ENCODE measurements around the gene KLK12.

KLK12 gene, protein sequence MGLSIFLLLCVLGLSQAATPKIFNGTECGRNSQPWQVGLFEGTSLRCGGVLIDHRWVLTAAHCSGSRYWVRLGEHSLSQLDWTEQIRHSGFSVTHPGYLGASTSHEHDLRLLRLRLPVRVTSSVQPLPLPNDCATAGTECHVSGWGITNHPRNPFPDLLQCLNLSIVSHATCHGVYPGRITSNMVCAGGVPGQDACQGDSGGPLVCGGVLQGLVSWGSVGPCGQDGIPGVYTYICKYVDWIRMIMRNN

DNA sequence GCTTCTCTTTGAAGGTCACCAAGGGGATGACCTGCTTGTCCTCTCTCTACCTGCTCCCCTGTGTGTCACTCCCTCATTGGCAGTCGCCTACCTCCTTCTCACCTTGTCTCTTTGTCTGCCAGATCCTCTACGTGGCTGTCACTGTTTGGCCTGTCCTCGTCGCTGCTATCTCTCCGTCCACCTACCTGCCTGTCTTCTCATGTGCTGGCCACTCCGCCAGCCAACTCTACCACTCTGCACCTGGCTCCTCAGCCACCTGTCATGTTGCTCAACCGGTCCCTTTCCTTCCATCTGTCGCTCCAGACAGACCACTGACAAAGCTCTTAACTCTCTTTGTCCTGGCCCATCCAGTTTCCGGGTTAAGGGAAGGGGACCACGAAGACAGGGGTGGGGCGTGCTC lies at the start of gene KLK12:
Gene KLK12 (minus strand): TSS at position 299 of the 400 bp plus-strand sequence. CDS start 381 bp downstream, outside the sequence.
- no peak for DNase-seq (ENCODE audit: low read depth)

DNA sequence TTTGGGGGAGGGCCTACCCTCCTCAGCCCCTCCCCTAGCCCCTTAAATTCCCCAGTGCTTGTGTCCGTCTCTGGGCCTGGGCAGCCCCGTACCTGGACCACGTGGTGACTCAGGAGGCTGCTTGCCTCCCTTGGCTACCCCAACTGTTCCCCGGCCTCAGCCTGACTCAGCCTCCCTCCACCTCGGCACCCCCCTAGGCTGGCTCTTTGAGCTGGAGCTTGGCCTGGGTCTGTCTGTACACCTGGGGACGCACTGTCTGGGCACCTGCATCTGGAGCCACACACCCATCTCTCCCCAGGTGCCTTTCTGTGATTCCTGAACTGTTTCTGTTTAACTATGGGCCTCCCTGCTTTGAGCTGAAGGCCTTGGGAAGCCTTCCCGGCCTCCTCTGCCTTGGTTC lies 49.7 kb upstream of the KLK12 start:
- DNase-seq (ENCODE audit: low read depth), result no peak

DNA sequence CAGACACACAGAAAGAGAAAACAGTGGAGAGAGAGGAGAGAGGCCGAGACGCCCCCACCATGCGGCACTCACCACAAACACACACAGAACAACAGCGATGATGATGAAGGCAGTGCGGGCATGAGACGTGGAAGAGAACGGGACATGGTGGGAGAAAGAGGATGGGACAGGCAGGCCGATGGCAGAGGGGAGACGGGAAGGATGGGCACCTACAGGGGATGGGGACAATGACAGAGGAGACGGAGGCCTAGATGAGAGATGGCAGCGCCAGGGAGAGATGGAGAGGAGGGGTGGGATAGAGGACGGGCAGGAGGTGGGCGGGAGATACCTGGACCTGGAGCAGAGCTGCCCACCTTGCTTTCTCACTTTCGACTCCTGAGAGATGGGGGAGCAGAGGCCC lies 49.0 kb upstream of the KLK12 start:
- no peak for DNase-seq (ENCODE audit: low read depth)

DNA sequence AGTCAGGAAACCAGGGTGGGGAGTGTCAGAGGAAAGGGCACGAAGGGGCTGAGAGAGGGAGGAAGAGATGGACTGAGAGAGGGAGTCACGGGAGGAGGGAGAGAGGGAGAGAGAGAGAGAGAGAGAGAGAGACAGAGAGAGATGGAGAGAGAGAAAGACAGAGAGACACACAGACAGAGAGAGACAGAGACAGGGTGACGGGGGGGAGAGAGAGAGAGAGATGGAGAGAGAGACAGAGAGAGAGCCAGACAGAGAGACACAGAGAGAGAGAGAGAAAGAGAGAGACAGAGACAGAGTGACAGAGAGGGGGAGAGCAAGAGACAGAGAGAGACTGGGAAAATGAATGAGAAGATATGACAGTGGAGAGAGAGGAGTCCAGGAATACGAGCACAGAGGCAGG lies 48.4 kb upstream of the KLK12 start:
- no peak for DNase-seq (ENCODE audit: low read depth)

DNA sequence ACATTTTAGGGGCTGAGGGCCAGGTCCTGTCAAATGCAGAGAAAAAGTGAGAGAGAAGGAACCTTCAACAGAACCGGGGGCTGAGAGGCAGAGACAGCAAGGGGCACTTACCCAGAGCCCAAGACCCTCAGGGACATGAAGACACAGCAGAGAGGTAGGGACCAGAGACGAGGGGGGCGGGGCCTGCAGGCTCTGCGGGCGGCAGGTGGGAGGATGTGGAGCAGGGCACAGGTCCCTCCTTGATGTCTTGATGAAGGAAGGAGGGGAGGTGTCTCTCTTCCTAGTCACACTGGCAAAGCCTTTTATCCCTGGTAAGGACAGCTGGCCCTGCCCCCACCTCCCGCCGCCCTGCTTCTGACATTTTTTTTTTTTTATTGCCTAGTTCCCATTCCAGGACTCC lies 47.8 kb upstream of the KLK12 start, which contains the start of gene KLK14:
Gene KLK14 (minus strand): TSS at position 277 of the 400 bp plus-strand sequence. CDS start 273 bp downstream, at position 4.
- DNase-seq (ENCODE audit: low read depth), result no peak

DNA sequence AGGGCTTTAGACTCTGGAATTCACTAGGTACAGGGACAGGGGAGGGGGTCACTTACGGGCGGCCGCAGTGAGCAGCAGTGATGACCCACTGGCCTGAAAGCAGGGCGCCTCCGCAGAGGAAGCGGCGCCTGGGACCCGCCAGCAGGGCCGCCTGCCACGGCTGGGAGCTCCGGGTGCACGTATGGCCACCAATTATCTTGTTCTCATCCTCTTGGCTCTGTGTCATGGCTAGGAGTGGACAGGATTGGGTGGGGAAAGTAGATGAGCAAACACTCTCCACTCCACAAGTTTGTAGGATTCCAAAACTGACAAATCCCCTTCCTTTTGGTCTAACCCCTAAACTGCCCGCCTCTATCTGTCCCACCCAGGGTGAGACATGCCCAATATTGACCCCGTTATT lies 46.7 kb upstream of the KLK12 start:
- DNase-seq (ENCODE audit: low read depth), result no peak

DNA sequence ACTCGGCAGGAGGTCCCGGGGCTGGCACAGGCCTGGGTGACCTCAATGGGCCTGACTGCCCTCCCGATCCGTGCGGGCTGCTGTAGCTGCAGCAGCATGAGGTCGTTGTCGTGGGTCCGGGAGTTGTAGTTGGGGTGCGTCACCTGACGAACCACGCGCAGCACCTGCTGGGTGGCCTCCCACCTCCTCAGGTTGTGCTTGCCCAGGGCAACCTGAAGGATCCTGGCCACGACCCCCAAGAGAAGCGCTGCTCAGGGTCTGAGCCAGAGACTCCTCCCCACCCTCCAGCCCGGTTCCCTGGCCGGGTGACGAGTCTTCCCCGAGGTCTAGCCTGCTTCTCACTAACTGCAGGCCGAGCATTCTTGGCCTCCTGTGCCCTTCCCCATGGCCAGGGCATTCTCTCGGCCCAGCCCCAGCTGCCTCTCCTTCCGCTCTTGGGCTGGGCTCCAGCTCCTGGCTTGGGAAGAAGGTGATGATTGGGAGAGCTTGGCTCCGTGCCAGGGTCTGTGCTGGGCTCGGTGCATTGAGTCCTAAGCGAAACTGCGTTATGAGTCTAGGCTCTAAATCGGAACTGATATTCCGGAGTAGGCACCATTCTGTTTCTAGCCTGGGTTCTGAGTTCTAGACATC lies 44.8 kb upstream of the KLK12 start:
- no peak for DNase-seq (ENCODE audit: low read depth)

DNA sequence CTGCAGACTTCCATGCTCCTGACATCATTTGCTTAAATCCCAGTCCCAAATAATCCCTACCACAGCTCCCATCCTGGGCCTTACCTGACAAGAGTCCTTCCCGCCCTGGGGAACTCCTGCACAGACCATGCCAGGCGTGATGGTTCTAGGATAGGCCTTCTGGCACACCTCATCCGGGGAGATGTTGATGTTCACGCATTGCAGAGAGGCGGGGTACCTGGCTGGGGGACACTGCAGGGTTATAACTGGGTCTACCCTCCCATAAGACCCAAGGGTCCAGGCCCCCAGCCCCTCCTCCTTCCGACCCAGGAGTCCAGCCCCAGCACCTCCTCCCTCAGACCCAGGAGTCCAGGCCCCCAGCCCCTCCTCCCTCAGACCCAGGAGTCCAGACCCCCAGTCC lies 43.9 kb upstream of the KLK12 start:
- no peak for DNase-seq (ENCODE audit: low read depth)

DNA sequence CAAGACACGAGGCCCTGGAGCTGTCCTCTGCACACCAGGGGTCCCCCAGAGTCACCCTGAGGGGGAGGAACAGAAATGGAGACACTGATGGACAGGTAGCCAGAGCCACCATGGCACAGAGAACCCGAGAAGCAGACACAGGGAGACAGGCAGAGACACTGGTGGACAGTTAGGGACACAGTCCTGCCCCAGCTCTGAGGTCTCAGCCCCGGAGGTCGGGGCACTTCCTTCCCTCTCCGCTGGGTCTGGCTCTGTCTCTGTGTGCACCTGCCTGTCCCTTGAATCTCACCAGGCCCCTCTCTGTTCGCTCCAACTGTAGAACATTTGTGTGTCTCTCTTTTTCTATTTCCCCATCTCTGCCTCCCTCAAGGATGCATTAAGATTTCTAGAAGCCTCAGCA lies 43.3 kb upstream of the KLK12 start:
- DNase-seq (ENCODE audit: low read depth), result no peak

DNA sequence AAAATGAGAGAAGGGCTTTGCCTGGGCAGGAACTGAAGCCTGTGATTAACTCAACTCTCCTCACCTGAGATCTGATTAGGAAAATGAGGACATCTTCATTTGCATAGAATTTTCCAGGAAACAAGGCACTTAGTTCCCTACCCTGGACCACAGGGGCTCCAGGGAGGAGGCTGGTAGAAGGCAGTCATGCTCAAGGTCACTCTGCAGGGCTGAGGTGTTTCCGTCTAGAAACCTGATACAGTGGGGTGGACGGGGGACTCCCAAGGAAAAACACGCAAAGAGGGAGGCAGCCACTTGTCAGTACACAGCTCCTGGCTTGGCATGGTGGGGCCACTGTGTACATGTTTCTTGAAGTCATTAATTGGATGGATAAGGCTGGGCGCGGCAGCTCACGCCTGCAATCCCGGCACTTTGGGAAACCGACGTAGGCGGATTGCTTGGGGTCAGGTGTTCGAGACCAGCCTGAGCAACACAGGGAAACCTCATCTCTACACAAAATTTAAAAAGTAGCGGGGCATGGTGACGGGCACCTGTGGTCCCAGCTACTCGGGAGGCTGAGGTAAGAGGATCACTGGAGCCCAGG lies 41.9 kb upstream of the KLK12 start:
- no peak for DNase-seq (ENCODE audit: low read depth)

DNA sequence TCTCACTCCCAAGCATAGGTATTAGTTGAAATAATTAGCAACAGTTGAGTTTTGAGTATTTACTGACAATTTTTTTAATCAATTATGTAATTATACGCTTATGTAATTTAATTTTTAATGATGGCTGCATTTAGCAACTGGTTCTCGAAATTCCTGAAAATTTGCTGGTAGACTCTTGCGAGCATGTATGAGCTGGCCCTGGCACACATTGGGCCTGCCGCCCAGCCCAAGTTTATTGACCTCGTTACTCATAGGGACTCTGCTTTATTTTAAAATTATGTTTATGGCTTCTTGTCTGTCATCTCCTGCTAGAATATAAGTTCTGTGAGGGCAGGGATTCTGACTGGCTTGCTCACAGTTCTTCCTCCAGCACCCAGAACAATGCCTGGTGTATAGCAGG lies 41.2 kb upstream of the KLK12 start:
- DNase-seq (ENCODE audit: low read depth), result no peak

DNA sequence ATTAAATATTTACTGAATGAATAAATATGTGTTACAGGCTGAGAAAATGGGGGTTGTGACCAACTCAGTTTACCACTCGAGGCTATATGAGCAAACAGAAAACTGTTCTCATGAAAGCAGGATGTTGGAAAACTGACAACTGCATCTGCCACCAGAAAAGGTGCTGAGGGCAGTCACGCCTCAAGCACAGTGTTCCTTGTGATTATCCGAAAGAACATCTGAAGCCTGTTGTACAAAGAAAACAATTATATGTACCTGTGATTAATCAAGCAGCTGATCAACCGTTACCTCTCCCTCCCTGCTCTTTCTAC lies 36.2 kb upstream of the KLK12 start:
- no peak for DNase-seq (ENCODE audit: low read depth)

DNA sequence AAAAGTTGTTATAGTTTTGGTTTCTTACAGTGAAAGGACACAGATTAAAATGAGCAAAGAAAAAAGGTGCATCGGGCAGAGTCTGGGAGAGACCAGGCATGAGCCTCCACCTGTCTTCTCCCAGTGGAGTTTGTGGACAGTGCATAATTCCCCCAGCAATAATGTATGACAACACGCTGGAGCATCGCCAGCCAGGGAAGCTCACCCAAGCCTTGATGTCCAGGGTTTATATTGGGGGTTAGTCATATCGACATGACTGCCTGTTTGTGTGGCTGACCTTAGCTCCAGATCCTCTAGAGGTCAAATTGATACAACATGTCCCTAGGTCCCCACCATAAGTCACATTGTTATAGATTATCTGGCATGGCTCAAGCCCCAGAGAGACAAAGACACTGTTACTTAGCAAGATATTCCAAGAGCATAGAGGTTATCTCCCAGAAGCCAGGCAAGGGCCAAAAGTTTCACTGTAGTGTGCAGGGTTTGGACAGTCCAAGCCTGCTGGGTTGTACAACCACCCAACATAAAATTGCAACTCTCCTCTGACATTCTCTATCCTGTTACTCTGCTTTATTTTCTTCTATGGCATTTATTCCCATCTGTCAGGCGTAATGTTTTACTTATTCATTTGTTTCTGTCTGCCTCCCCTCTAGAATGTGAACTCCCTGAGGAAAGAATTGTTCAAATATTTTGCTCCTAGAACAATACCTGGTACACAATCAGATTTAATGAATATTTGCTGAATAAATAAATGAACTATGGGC lies 35.7 kb upstream of the KLK12 start:
- no peak for DNase-seq (ENCODE audit: low read depth)

DNA sequence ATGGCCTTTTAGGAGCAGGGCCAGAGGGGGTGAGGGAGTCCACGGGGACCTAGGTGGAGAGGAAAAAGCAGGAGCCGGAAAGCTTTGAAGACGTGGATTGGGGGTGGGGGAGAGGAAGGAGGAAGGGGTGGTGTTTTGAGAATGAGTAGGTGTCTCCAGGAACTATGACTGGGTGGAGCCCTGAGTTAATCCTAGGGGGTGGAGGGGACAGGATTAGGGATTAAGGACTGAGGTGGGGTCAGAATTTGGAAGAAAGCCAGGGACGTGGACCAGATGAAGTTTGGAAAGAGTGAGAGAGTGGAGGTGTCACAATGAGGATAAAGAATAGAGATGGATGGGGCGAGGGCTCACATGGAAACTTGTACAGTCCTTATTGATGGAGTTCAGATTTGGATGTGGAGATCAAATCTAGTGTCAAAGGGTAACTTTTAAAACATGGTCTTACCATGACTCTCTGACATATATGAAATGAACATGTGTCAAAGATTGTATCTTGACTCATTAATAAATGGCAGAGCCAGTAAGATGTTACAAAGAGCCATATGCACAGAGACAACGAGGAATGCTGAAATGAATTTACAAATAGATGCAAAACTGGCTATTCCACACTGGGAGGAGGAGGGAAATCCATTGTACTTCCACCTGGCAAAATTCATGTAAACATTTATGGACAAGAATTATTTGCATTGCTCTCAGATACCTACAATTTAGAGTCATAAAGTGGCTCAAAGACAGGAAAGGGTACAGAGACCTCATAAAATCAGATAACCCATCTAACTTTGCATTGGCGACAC lies 31.8 kb upstream of the KLK12 start:
- DNase-seq (ENCODE audit: low read depth), result no peak

DNA sequence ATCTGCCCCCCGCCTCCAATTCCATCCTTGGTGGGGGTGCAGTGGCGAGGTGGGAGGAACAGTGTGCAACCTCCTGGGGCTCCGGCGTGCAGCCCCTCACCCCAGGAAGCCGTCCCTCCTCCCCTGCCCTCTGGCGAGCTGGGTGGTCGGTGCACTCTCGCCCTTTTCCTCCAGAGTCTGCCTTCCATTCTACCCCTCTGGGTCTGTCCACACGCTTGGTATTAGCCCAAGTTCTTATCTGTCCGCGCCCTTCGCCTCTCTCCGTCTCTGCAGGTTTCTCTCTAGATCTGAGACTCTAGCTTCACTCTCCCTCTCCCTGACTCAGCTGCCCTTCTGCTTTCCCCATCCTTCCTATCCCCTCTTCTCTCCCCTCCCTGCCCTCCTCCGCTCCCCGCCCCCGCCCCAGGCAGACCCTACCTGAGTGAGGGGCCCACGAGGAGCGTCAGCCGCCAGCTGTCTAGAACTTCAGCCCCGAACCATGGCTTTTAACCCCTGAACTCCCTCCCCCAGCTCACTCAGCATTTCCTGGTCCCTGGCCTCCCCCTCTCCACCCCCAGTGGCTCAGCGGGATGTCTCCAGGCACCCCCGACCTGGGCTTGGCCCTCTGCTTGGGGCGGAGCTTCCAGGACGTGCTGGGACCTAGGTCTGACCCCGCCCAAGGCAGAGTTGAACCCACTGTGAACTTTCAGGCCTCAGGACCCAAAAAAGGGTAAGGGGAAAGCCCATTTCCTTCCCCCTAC lies 30.6 kb upstream of the KLK12 start:
- DNase-seq (ENCODE audit: low read depth), result no peak

DNA sequence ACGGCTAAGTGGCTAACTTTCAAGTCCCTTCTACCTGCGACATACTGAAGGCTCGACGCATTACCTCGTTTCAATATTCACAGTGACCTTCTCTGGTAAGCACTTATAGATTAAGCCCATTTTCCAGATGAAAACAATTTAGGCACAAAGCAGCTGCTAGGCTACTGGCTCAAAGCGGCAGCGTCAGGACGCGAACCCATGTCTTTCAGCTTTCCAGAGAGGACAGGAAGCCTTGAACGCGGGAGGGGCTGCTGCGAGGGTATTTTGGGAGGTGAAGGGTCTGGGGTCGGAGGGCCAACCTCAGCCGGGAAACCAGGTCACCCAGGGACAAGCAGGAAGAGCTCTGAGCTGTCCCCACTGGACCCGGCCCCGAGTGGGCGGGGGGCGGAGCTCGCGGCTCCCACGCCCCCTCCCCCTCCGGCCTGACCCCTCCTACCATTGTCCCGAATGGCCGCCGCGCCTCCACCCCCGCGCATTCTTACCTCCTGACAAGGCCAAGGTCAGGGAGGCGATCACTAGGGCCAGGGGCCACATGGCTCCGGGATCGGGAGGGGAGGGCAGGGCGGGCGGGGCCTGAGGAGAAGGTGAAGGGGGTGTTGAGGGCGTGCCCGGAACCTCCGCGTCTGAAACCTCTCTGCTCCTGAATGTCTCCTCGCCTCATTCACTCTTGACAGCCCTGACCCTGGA lies 29.9 kb upstream of the KLK12 start, which contains the start of gene KLK13:
Gene KLK13 (minus strand): TSS at position 559 of the 687 bp plus-strand sequence. CDS start 25 bp downstream, at position 534.
- no peak for DNase-seq (ENCODE audit: low read depth)

DNA sequence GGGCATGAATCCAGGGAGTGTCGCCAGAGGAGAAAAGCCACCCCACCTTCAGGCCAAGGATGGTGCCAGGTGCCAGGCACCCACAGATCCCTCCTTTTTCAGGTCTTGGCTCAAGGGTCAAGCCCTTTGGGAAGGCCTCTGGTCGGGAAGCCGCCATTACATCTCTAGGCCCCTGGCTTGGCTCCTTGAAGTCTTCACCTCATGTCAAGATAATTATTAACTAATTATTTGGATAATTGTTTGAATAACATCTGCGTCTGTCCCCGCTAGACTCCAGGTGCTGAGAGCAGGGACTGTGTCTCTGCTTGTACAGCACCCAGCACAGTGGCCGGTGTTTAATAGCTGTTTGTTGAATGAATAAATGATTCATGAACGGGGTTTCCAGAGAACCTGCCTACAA lies 28.9 kb upstream of the KLK12 start:
- no peak for DNase-seq (ENCODE audit: low read depth)

DNA sequence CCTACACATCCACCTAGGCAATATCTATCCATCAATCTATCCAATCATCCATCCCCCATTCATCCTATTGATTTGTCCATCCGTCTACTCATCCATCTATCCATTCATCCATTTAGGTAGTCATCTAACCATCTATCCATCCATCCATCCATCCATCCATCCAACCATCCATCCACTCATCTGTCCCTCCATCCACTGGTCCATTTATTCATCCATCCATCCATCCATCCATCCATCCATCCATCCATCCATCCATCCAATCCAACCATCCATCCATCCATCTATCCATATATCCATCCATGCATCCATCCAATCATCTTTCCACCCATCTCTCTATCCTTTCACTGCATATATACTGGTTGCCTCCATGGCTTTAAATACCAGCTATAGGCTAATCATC lies 26.2 kb upstream of the KLK12 start:
- no peak for DNase-seq (ENCODE audit: low read depth)

DNA sequence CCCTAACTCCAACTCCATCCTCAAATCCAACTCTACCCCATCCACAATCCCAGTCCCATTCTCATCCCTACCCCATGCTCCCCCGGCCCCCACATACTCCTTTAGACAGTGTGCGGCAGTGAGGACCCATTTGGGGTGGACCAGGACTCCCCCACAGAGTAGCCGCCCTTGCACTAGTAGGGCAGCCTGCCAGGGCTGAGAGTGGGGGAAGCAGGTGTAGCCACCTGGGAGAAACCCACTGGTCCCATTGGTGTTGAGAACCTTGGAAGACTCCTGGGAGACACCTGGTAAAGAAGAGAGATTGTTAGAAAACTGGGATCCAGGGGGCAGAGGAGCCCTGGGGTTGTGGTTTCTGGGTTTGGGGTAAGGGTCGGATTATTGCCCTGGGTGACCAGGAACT lies 25.5 kb upstream of the KLK12 start:
- DNase-seq (ENCODE audit: low read depth), result no peak

DNA sequence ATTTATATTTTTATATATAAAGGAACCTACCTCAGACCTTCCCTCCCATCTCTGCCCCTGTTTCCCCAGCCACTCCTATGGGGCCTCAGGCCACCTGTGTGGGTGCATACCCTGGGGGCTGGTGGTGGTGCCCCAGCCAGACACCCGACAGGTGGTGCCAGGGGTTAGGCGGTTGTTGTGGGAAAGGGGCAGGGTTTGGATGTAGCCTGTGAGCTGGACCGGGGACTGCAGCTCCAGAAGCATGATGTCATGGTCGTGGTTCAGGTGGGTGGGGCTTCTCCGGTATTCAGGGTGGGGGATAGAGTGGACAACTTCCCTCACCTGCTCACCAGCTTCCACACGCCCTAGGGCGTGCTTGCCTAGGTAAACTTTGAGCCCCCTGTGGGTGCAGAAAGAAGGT lies 24.9 kb upstream of the KLK12 start:
- no peak for DNase-seq (ENCODE audit: low read depth)

DNA sequence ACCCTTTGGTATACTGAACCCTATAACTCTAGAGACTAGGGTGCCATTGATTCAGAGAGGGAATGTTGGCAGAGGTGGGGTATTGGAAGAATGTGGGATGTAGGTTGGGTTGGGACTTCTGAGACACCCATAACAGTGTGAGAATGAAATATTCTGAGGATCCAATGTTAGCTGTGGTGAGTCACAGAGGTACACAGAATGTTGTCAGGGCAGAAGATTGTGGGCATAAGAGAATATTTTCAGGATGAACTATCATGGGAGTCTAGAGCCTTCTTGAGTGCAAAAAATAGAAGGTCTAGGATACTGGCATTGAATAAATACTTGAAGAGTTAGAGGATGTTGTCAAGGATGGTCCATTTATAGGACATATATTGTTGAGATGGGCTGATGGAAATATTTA lies 21.1 kb upstream of the KLK12 start:
- DNase-seq (ENCODE audit: low read depth), result no peak

Data from activated gamma-delta T cell treated with anti-CD3 and anti-CD28 coated beads, Interleukin-2, amount 50 U/mL, for 16 hours (primary cell).